Central memory CD4-positive, alpha-beta T cell (primary cell): Measurements from ENCODE around the gene PSMD9.
"Not testable (repeated sequence)": the region's sequence is repeated elsewhere in the genome, so short reads cannot be mapped to it uniquely, and the experiment has no call there.

Source experiments
- DNase-seq: peaks from one replicate; pipeline ENCODE4 v3.0.0; 2022

PSMD9 gene

DNA sequence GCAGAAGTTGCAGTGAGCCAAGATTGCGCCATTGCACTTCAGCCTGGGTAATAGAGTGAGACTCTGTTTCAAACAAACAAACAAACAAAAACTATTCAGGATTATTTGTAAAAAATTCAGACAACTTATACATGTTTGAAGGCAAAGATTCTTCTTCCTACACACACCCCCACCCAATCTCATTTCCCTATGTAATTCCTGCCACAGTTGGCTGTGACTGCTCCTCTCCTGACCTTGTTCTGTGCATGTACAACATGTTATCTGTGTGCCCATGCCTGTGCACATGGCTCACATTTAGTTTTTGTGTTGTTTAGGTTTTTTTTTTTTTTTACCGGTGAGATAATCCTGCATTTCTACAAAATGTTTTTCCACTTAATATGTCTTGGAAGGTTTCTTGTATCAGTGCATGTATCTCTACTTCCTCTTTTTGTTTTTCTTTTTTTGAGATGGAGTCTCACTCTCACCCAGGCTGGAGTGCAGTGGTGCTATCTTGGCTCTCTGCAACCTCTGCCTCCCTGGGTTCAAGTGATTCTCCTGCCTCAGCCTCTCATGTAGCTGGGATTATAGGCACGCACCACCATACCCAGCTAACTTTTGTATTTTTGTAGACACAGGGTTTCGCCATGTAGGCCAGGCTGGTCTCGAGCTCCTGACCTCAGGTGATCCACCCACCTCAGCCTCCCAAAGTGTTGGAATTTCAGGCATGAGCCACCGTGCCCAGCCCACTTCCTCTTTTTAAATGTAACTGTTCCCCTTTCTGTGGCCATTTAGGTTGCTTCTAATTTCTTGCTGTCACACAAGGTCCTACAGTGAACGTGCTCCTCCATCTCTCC is 38.5 kb downstream of the PSMD9 start:
- no peak for DNase-seq

DNA sequence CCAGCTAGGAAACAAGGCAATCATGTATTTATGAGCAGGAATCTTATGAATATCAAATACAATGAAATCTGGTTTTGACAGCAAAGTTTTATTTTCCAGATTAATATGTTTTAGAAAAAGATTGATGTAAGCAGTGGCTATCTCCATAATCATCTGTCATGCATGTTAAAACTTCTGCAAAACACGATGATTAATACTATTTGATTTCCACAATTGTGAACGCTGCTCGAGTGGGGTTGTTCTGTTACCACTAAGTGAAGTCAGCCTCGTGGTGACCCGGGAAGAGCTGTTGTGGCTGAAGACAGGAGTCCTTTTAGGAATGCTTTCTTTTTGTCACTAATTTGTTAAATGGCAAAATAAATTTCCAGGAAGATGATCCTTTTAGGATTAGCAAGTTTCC is 39.2 kb downstream of the PSMD9 start:
- no peak for DNase-seq

DNA sequence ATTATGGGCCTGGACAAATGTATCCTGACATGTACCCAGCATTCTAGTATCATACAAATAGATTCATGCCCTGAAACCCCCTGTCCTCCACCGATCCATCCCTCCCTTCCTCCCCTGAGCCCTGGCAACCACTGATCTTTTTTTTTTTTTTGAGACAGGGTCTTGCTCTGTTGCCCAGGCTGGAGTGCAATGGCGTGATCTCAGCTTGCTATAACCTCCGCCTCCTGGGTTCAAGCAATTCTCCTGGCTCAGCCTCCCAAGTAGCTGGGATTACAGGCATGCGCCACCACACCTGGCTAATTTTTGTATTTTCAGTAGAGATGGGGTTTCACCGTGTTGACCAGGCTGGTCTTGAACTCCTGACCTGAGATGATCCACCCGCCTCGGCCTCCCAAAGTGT is 41.0 kb downstream of the PSMD9 start:
- DNase-seq, result not testable (repeated sequence)

DNA sequence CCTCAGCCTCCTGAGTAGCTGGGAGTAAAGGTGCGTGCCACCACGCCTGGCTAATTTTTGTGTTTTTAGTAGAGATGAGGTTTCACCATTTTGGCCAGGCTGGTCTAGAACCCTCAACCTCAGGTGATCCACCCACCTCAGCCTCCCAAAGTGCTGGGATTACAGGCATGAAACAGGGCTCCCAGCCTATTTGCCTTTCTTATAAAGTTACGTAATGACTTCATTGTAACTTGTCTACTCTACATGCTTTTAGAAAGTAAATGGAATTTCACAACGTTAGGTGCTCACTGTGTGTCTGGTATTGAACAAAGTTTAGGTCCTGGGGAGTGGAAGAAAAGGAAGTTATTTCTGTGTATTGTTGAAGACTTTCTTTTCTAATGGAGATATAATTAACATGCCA is 42.3 kb downstream of the PSMD9 start:
- DNase-seq, result no peak

DNA sequence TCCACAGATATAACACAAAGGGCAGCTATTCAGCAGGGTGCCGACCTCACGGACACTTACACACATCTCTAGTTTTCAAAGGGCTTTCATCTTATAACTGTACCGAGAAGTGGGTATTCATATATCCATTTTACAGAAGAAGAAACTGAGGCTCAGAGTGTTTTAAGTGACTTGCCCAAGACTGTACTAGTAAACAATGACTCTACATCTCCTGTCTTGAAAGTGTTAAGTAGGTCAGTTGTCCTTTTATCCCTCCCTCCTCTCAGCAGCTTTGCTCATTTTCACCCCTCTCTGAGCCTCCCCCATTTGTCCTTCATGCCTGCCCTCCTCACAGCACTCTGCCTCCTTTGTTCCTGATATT is 43.6 kb downstream of the PSMD9 start:
- DNase-seq, result no peak

DNA sequence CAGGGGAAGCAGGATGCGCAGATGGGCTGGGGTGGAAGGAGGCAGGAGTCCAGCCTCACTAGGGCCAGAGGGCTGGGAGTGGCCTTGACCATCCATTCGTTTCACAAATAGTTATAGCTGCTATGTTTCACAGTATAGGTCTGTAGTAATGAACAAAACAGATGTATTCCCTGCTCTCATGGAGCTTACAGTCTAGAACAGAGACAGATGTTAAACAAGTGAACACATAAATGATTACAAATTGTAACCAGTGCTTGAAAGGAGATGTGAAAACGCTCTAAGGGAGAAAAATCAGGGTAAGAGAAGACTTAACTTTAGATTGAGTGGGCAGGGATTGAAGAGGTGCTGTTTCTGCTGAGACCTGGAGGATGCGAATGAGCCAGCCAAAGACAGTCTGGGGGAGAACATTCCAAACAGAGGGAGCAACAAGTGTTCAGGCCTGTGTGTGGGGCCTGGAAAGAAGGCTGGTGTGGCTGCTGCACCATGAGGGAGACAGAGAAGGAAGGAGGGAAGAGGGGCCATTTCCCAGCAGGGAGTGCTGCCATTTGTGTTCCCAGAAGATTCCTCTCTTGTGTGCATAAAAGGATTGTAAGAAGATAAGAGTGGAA is 44.4 kb downstream of the PSMD9 start:
- no peak for DNase-seq

DNA sequence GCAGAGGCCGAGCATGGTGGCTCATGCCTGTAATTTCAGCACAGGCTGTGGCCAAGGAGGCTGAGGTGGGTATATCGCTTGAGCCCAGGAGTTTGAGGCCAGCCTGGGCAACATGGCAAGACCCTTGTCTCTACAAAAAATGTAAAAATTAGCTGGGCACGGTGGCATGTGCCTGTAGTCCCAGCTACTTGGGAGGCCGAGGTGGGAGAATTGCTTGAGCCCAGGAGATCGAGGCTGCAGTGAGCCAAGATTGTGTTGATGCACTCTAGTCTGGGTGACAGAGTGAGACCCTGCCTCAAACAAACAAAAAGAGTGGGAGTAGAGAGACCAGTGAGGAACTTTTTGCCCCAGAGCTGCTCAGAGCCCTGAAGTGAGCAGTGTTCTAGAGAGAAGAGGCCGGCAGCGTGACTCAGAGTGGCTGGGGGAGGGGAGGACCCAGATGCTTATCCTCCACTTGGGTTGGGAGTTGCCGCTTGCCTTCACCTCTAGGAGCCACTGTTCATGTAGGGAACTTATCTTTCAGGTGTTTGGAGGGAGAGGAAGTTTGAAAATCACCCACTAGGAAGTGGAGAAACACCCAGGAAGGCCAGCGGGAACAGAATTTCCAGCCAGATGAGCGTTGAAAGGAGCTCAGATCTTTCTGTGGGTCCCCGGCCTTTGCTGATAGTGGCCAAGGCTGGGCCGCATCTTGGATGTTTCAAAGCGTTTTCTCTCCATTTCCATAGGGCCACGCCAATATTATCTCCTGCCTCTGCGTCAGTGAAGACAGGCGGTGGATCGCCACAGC is 45.1 kb downstream of the PSMD9 start:
- DNase-seq, result no peak

DNA sequence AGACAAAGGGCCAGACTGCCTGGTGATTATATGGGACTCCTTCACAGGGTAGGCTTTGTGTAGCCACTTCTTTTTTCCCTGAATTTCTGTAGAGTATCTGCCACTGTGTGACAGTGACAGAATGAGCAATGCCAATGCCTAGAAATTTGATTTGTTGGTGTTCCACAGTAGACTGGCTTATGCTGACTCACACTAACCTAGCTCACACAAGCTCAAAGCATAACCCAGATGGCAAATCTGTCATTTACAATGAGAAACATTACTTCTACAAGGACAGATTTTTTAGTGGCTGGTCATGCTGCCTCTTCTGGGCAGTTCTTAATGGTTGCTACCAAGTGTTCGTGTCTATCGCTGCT is 45.7 kb downstream of the PSMD9 start:
- no peak for DNase-seq

DNA sequence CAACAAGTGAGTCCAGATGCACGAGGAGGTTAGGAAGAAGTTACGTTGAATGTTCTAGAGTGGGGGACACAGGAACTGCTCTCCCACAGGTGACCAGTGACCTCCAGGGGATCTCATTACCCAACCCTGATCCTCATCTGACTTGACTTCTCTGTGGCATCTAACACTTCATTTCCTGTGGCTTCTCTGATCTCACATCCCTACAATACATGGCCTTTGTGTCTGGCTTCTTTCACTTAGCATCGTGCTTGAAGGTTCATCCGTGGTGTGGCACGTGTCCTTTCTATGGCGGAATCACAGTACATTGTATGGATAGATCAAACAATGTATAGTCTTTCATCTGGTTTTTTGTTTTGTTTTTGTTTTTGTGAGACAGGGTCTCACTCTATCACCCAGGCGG is 49.1 kb downstream of the PSMD9 start:
- DNase-seq, result no peak

DNA sequence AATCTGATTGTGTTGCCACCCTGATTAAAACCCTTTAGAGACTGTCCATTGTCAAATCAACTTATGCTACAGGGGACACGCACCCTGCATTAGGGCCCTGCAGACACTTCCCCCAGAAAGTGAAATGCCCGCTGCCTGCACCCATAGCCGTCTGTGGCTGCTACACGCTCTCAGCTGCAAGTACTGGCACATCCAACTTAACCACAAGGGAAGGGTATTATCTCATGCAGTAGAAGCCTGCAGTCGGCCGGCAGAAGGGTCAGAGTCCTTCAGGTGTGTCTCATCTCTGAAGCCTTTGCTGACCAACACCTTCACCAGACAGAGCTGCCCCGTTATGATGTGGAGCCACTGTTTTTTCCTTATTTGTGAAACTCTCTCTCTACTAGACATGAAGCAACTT is 50.6 kb downstream of the PSMD9 start:
- no peak for DNase-seq

DNA sequence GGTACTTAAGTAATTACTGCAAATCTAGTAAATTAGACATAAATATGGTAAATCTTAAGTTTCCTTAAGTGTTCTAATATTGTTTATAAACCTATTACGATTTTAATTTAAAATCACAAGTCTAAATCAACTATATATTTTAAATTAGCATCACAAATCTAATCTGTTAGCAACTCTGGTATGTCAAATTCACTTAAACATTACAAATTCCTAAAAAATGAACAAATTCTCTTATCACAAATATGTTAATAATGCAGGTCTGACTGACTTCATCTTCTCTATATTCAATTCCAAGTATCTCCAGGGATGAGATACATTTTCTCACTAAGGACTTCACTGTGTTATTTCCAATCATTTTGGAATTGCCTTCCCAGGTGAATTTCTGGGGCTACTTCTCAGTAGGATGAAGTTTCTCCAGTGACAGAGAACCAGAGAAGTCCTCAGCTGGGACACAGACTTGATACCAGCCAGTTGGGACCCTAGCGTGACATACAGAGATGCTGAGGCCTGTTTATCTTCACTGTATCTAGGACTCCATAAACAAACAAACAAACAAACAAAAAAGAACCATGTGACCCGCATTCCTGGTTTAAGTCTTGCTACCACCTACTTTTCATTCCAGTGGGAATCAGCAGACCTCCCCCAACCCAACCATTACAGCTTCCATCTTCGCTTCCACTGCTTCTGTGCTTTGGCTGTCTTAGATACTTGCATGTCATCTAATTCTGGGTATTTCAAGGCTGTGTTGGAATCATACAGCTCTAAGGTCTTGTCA is 51.6 kb downstream of the PSMD9 start:
- DNase-seq, result no peak

DNA sequence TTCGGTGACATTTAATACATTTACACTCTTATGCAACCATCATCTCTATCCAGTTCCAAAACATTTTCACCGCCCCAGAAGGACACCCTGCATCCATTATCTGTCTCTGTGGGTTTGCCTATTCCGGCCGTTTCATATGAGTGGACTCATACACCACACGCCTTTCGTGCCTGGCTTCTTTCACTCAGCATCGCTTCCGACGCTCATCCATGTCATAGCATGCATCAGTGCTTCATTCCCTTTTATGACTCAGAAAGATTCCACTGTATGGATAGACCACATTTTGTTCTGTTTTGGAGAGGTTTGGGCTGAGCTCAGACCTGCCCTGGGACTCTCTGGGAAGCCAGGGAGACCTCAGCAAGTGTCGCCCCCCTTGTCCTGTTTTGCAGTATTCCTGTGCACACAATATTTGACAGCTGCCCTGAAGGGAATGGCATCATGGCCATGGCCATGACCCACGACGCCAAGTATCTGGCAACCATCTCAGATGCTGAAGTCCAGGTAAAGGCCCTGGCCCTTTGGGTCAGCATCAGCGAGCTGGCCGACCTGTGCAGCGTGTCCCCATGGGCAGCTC is 53.6 kb downstream of the PSMD9 start:
- DNase-seq, result no peak

DNA sequence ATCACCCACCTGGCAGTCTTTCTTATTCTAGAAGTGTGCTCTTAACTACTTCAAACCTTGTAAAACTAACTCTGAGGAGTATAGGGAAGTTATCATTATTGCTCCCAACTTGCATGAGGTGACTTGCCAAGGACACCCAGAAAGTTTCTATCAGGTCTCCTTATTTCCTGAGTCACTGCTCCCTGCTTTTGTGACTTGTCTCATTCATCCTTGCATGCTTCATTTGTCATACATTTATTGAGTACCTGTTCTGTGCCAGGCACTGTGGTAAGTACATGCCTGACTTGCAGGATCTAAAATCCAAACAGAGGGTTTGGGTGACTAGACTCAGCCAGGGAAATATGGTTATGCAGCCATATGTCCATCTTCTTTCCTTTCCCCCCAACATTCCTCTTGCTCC is 55.3 kb downstream of the PSMD9 start:
- no peak for DNase-seq

DNA sequence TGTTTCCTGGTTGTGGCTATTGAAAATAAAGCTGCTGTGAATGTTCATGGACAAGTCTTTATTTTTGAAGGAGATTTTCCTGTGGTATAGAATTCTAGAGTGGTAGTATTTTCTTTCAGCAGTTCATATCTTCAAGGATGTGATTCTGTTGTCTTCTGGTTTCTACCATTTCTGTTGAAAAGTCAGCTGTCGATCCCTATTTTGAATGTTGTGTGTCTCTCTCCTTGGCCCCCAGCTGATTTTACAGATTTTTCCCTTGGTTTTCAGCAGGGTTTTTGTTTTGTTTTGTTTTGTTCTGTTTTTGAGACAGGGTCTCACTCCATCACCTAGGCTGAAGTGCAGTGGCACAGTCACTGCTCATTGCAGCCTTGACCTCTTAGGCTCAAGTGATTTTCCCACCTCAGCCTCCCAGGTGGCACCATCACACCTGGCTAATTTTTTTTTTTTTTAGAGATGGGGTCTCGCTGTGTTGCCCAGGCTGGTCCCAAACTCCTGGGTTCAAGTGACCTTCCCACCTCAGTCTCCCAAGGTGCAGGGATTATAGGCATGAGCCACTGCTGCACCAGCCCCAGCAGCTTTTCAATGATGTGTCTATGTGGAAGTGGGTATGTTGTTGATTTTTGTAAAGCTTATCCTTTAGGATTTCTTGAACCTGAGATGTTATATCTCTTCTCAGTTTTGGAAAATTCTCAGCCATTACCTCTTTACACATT is 57.9 kb downstream of the PSMD9 start:
- DNase-seq, result no peak

DNA sequence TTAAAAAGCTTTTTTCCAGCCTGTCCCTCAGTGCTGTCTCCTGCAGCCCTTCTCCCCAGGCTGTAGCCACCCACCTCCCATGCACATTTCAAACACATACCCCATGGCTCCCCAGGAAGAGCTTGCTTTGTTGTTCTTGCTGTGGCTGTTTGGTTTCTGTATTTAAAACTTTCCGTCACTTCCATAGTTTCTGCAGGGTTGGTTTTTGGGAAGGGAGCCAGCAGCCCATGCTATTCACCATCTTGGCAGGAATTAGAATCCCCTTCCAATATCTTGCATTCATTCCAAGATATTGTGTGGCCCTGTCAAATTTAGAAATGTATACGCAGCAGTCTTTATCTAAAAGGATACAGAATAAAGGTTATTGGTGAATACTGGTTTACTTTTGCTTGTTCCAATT is 59.4 kb downstream of the PSMD9 start:
- no peak for DNase-seq

DNA sequence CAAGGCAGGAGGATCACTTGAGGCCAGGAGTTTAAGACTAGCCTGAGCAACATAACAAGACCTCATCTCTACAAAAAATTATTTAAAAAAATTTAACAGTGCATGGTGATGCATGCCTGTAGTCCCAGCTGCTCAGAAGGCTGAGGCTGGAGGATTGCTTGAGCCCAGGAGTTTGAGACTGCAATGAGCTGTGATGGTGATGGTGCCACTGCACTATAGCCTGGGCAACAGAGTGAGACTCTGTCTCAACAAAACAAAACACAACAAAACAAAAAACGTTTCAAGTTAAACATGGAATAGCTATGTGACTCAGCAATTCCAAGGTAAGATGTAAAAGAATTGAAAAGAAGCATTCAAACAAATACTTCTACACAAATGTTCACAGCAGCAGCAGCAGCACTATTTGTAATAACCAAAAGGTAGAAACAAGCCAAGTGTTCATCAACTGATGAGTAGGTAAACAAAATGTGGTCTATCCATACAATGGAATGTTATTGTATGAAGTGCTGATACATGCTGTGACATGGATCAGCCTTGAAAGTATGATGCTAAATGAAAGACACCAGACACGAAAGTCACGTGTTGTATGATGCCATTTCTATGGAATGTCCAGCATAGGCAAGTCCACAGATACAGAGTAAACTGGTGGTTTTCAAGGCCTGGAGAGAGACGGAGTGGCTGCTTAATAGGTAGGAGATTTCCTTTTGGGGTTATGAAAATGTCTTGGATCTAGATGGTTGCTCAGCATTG is 61.2 kb downstream of the PSMD9 start:
- no peak for DNase-seq

DNA sequence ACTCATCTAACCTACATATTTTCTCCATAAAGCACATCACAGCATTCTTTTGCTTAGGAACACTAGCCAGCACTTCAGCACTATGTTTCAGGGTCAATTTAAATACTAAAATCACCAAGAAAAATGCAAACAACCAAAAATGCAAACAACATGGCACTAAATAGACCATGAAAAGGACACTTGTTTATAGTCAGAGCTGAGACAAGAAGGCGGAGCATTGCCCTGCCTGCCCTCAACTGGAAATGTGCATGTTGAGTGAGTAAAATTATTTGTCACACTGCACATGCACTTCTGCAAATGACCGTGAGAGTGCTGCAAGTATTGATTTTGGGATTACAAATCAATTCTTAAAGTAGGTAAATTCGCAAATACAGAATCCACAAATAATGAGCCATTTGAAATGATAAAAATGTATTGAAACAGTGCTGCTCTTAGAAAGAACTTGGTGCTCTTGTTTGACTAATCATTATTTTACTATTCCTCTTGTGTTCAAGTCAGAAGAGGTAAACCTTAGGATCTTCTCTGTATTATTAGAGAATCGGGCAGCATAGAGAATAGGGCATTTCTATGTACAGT is 64.6 kb downstream of the PSMD9 start:
- no peak for DNase-seq

DNA sequence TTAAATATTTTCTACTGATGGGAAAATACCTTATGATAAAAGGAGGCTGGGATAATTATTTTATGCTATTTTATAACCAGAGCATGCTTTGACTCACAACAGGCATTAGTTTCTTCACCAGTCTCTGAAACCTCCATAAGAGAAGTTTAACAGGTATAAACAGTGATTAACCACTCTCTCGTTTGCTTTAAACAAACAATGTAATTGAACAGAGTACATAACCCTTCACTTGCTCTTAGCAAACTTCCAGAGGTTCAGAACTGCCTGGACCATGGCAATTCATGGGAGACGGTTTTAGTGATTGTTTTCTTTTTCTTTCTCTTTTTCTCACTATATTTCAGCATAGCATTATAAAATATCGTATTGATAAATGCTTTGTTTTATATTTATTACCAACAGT is 65.1 kb downstream of the PSMD9 start:
- DNase-seq, result no peak

DNA sequence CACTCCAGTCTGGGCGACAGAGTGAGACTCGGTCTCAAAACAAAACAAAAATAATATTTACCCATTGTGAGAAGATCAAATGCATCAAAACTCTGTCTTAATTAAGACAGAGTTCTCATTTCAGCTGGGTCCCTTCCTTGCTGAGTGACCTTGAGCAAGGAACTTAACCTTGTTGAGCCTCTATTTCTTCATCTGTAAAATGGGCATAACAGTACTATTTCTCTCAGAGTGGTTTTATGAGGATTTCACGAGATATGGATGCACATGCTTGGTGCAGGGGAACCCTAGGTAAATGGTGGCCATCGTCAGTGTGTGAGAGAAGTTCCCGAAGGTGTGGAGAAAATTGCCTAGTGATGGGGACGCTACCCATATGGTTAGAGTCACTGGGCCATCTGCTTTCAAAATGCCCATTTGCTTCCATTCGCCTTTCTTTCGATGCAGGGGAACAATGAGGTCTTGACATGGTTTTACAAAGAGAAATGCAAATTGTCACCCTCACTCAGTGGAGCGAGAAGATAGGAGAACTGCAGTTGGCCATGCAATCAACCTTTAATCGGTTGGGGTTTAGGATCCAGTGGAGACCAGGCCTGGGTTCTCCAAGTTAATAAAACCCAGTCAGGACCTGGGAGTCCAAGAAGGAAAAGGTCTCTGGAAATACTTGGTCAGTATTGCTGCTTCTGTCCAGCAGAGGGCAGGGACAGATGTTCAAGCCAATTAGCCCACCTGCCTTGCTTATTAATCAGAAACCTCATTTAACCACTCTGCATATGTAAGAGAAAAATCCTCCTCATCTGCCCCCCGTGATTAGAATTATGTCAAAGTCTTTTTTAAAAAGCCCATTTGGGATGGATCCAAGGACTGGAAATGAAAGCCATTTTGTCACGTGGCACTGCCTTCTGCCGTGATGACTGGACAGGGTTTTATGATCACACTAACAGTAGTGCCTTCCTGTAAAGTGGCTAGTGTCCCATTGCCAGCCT is 67.0 kb downstream of the PSMD9 start:
- DNase-seq, result no peak
